Epithelial cell of prostate (primary cell): Measurements from ENCODE around the gene TSPAN5.
A peak's percentile ranks its signal among the peaks of the same experiment; 100 is the strongest.

Source experiments
- DNase-seq: peaks from one replicate; pipeline ENCODE4 v3.0.0-alpha.2; 2011; ENCODE audit warnings: low read depth, low spot score
- H3K27ac ChIP-seq: fragments of 450-650 bp; 2 replicates; pipeline ENCODE4 v1.5.1; 2017; ENCODE audit warnings: mild to moderate bottlenecking

The TSPAN5 gene

DNA sequence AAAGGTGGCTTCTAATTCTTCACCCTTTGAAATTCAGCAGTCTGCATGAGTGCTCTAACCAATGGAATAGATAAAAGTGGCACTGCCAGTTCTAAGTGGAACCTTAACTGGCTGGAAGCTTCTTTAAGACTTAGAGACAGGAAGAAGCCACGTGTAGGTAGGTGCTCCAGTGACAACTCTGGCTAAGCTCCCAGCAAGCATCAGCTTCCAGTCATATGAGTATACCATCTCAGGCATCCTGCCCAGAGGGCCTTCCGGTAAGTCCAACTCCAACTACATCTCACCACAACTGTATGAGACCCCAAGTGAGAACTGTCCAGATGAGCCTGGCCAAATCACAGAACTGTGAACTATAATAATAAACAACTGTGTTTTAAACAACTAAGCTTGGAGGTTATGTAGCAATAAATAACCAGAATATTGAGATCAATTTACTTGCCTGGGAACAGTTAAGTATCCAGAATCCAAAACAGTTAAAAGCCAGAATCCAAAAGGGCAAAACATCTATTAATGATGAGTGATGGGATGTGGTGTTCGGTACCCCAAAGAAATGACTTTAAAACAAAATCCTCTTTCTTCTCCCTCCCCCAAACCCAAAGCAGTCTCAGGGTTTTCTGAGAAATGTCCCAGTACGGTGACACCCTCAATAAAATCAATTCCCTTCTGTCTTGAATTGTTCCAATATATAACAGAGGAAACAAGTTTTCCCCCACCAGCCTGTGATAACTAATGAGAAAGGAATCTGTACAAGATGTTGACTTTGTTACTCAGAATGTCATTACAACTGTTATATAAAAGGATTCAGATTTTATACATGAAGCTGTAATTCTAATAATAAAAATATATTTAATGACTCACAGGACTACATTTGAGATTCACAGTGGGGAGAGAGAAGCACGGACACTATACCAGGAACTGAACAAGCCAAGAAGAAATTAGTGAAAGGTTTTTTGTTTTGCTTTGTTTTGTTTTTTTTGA, 4.2 kb downstream of the TSPAN5 start:
- DNase-seq: no peak
- H3K27ac ChIP-seq: peak overlapping the region; percentile 93

DNA sequence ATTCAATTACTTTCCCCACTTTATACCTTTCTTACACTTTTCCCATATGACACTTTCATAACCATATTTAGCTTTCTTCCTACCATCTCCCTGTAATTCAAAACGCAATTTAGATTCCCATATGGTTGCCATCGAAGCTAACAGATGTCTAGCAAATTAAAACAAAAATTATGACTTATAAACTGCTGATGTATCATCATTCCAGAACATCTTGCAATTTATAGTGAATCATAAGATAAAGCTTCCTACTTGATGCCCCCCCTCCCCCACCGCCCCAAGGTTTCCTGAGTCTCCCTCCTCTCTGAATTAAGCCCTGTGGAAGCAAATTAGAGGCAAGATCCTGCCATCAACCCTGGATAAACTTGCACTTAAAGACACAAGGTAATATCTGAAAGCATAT, 5.4 kb downstream of the TSPAN5 start:
- no peak for DNase-seq
- peak overlapping the region; percentile 93 for H3K27ac ChIP-seq

DNA sequence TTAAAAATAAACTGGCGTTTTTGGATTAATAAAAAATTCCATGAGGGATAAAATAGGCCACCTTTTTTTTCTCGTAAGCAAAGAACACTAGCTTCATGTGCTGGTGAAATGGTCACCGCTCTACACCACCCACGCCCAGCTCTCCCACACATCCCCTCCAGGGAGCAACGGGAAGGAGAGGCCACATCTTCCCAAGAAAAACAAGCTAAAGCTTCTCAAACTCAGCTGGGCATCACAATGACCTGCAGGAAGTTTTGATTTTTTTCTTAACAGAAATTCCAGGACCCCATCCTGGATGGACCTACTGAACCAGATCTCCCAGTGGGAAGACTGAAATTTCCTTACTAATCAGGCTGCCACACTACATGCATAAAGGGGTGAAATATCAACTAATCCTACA, 9.8 kb downstream of the TSPAN5 start:
- DNase-seq: no peak
- H3K27ac ChIP-seq: no peak overlapping the region

DNA sequence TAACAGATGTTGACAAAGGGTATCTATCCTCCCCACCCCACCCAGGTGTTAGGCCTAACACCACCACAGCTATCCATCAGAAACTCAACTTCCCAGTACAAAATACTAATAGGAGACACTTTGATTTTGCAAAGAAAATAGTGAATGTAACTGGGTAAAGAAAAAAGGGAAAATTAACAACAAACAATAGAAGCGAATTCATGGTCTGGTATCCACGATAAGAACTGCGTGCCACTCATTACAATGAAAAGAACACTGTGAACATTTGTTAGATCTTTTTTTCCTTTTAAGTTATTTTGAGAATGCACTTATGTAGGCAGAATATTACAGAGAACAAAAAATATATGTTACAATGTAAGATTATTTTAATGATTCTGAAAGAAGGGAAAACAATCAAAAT, 12.0 kb downstream of the TSPAN5 start:
- no peak overlapping the region for H3K27ac ChIP-seq
- no peak for DNase-seq

DNA sequence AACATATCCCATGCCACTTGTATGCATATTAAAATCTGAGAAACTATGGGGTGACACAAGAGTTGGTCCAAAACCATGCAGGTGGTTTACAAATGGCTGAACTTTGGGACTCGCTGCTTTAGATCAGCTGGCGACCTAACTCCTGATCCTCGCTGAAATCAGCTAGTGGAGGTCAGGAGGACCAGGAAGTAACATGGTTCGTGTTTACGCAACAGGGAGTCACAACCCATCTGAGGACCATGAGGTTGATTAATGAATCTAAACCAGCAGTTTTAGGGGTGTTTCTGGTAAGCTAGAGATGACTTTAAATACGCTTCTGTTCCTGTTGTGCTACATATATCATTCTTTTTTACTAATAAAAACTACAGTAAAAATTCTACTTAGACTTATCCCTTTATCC, 12.9 kb downstream of the TSPAN5 start:
- H3K27ac ChIP-seq: no peak overlapping the region
- no peak for DNase-seq

DNA sequence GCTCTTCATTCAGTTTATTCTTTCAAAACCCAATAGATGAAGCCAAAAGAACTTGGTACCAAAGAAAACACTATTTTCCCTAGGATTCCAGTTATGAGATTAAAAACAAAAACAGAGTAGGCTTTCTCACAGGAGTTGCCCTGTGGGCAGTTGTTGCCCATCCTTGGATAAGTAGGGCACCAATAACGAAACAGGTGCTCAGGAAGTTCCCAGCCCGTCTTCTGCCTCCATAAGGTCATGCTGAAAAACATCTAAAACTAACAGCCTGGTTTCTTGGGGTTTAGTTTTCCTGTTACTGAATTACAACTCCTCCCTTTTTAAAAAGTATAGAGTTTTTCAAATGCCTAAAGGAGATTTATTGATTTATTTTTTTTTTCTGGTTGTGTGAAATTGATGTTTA, 14.7 kb downstream of the TSPAN5 start:
- peak overlapping the region; percentile 58 for H3K27ac ChIP-seq

GRCh38 chr4:98642991-98643426, 15.4 kb downstream of the TSPAN5 start:
- peak overlapping the region; percentile 58 for H3K27ac ChIP-seq
- peak; percentile 90 for DNase-seq

More for the DNA sequence above, 14.7 kb downstream of the TSPAN5 start:
- DNase-seq: no peak

GRCh38 chr4:98641906-98642668, 16.3 kb downstream of the TSPAN5 start:
- H3K27ac ChIP-seq: peak overlapping the region; percentile 58
- DNase-seq: no peak

- no peak overlapping the region for H3K27ac ChIP-seq
- no peak for DNase-seq
Observed at GRCh38 chr4:98641376-98641775, 17.0 kb downstream of the TSPAN5 start.

GRCh38 chr4:98639523-98639922, 18.9 kb downstream of the TSPAN5 start:
- no peak overlapping the region for H3K27ac ChIP-seq
- DNase-seq: no peak

DNA sequence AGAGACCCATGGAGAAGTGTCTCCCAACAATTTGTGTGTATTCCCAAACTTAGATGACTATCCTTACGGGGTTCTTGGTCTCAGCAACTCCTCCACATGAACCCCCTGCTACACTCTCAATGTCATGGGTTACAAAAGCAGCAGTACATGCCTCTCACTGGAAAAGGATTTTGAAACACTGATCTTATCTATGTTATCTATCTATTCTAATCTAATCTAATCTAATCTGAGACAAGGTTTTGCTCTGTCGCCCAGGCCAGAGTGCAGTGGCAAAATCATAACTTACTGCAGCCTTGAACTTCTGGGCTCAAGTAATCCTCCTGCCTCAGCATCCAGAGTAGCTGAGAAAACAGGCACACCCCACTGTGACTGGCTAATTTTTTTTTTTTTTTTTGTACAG, 19.3 kb downstream of the TSPAN5 start:
- no peak overlapping the region for H3K27ac ChIP-seq
- no peak for DNase-seq

GRCh38 chr4:98638661-98639060, 19.8 kb downstream of the TSPAN5 start:
- no peak overlapping the region for H3K27ac ChIP-seq
- DNase-seq: no peak

DNA sequence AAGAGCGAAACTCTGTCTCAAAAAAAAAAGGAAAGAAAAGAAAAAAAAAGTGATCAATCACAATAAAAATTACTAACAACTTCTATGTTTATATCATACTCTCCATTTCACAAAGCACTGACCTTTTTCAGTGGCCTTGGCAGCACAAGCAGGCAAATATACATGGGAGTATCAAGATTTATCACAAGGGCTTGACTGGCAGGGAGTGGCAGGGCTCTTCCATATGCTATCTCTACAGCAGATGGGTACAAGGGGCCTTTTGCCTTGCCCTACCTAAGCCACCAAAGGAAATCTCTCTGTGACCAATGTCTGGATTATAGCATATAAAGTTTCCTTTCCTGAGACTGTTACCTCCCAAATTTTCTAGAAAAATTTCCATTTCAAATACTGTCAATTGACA, 24.4 kb downstream of the TSPAN5 start:
- H3K27ac ChIP-seq: no peak overlapping the region
- DNase-seq: no peak

- no peak for DNase-seq
- no peak overlapping the region for H3K27ac ChIP-seq
Observed at GRCh38 chr4:98633159-98633558, 25.3 kb downstream of the TSPAN5 start.

DNA sequence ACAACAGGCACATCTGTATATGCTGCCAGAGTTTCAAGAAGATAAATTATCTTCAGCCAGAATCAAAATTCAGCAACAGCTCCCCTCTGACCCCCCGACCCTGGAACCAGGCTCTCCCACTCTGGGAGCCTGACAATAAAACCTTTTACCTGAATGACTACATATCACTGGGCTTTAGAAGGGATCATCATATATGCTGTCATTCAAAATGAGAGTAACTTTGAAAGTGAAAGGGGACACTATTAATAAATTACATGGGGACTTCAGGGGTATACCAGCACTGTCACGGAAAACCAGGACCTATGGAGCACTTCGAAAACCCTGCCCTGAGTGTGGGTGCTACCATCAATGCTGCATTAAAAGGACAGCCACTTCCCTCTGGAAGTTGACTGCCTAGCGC, 26.2 kb downstream of the TSPAN5 start:
- DNase-seq: no peak
- H3K27ac ChIP-seq: no peak overlapping the region

GRCh38 chr4:98631506-98631905, 26.9 kb downstream of the TSPAN5 start:
- no peak for DNase-seq
- H3K27ac ChIP-seq: no peak overlapping the region

DNA sequence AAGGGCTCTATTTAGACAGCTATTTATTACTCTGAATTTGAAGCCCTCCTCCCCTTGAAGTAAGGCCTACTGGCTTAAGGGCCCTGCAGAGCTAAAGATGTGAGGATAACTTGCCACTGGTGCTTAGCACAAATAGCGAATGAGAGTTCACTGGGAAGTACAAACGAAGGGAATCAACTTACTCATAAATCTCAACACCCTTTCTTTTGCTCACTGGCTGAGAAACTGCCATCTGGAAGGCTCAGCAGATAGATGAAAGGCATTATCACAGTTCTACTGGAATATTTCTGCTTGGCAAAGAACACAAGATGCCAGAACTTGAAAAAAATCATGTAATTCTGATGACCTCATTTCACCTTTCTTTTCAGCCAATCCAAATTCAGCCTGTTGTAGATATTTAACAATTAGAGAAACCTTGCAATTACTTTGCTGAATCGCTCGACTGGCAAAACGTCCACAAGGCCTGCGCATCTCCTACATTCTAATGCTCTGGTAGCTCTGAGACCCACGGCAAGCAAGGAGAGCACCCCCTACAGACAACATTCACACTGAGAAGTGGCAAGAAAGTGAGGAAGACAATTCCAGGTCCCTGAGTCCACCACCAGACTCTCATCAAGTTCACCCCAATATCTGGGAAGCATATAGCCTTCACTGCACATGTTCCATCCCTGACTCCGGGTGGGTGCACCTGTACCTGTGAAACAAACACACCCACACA, 27.5 kb downstream of the TSPAN5 start:
- no peak for DNase-seq

DNA sequence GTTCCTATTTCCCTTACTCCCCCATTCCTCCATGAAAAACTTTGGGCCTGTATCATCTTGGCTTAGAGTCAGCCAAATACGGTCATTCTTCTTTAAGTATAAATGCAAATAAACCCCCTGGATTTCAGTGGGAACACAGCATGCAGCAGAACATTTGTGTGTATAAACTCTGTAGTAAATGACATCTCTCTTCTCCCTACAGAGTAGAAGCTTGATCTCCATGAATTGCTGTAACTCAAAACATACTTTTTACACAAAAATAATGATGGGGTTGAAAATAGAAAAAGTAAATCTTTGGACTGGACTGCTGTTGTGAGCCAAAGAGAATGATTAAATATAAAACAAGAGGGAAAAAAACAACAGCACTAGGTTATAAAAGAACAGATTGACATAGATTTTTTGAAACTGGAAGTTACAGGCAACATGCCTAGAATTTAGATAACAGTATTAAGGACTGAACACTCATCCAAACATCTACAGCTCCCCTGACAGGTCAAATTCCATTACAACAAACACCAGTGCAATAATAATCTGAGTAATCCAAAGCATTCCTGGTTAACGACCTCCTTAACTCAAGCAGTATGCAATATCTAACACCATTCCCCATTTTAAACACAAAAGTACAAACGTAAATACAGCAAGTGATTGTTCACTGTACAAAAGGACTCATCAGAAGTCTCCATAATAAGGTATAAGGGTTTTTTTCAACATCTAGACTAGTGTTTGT, 30.7 kb downstream of the TSPAN5 start:
- DNase-seq: no peak
- H3K27ac ChIP-seq: peak overlapping the region; percentile 90

More for the DNA sequence above, 27.5 kb downstream of the TSPAN5 start:
- no peak overlapping the region for H3K27ac ChIP-seq

GRCh38 chr4:98626350-98626749, 32.1 kb downstream of the TSPAN5 start:
- DNase-seq: peak; percentile 52
- H3K27ac ChIP-seq: peak overlapping the region; percentile 90

- peak; percentile 29 for DNase-seq
- H3K27ac ChIP-seq: peak overlapping the region; percentile 90
Observed at GRCh38 chr4:98625920-98626319, 32.5 kb downstream of the TSPAN5 start.
